Measurements from ENCODE around the gene MISP.

DNA sequence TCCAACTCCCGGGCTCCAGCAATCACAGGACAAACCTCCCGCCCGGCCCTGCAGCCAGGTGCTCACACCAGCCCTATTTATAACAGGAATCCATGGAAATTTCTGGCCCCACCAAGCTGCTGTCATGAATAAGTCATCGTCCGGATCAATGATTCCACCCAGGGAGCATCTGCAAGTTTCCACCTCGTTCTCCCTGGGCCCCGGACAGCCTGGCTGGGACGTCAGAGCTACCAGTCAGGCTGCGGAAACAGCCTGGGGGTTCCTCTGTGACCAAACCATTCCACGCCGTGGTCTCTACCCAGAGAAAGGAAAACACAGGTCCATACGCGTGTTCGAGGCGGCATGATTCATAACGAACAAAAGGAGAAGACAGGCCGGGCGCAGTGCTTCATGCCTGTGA is 25.6 kb downstream of the MISP start:
- TF ChIP-seq, protein P1, sequence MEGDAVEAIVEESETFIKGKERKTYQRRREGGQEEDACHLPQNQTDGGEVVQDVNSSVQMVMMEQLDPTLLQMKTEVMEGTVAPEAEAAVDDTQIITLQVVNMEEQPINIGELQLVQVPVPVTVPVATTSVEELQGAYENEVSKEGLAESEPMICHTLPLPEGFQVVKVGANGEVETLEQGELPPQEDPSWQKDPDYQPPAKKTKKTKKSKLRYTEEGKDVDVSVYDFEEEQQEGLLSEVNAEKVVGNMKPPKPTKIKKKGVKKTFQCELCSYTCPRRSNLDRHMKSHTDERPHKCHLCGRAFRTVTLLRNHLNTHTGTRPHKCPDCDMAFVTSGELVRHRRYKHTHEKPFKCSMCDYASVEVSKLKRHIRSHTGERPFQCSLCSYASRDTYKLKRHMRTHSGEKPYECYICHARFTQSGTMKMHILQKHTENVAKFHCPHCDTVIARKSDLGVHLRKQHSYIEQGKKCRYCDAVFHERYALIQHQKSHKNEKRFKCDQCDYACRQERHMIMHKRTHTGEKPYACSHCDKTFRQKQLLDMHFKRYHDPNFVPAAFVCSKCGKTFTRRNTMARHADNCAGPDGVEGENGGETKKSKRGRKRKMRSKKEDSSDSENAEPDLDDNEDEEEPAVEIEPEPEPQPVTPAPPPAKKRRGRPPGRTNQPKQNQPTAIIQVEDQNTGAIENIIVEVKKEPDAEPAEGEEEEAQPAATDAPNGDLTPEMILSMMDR (IDR thresholded peaks at IDR 0.05) = no peak
- no peak for TF ChIP-seq EZH2 (IDR thresholded peaks at IDR 0.05)

Measured in neural progenitor cell (in vitro differentiated cells).